ENCODE results near the gene AOC2. TPM values are rescaled to one million over a fixed set of nuclear protein-coding genes. Genes with fewer than 3 reads are reported as not detected.
"Not testable (repeated sequence)": the region's sequence is repeated elsewhere in the genome, so short reads cannot be mapped to it uniquely, and the experiment has no call there.

The AOC2 gene
- total RNA-seq, 6 experiments from 2014 or later: 0.20 to 0.78 (median 0.41) TPM

- DNase-seq: no peak
- no peaks in the 10 kb centered on the region for H3K36me3 Mint-ChIP-seq (ENCODE audit: low read depth)
- H3K27me3 Mint-ChIP-seq (ENCODE audit: insufficient read depth): peaks cover 24% of the 10 kb centered on the region
- H3K4me3 Mint-ChIP-seq: no peak overlapping the region
- peaks cover 32% of the 10 kb centered on the region for H3K4me1 Mint-ChIP-seq (ENCODE audit: low read depth)
- no peak overlapping the region for H3K27ac Mint-ChIP-seq
- TF ChIP-seq, protein P1, sequence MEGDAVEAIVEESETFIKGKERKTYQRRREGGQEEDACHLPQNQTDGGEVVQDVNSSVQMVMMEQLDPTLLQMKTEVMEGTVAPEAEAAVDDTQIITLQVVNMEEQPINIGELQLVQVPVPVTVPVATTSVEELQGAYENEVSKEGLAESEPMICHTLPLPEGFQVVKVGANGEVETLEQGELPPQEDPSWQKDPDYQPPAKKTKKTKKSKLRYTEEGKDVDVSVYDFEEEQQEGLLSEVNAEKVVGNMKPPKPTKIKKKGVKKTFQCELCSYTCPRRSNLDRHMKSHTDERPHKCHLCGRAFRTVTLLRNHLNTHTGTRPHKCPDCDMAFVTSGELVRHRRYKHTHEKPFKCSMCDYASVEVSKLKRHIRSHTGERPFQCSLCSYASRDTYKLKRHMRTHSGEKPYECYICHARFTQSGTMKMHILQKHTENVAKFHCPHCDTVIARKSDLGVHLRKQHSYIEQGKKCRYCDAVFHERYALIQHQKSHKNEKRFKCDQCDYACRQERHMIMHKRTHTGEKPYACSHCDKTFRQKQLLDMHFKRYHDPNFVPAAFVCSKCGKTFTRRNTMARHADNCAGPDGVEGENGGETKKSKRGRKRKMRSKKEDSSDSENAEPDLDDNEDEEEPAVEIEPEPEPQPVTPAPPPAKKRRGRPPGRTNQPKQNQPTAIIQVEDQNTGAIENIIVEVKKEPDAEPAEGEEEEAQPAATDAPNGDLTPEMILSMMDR (IDR thresholded peaks at IDR 0.05): no peak
- H3K9me3 Mint-ChIP-seq: no peaks in the 10 kb centered on the region
Measured at GRCh38 chr17:42893359-42893758, 49.0 kb downstream of the AOC2 start.

- DNase-seq: no peak
- H3K36me3 Mint-ChIP-seq (ENCODE audit: low read depth): no peaks in the 10 kb centered on the region
- H3K4me3 Mint-ChIP-seq: no peak overlapping the region
- TF ChIP-seq, protein P1 (IDR thresholded peaks at IDR 0.05): no peak
- H3K9me3 Mint-ChIP-seq: no peaks in the 10 kb centered on the region
- no peak overlapping the region for H3K27ac Mint-ChIP-seq
- peaks cover 17% of the 10 kb centered on the region for H3K27me3 Mint-ChIP-seq (ENCODE audit: insufficient read depth)
- peaks cover 32% of the 10 kb centered on the region for H3K4me1 Mint-ChIP-seq (ENCODE audit: low read depth)
Measured at GRCh38 chr17:42894283-42895184, 50.2 kb downstream of the AOC2 start.

- H3K27ac Mint-ChIP-seq: no peak overlapping the region
- peak; percentile 72 for DNase-seq
- TF ChIP-seq, protein P1 (IDR thresholded peaks at IDR 0.05): no peak
- H3K27me3 Mint-ChIP-seq (ENCODE audit: insufficient read depth): peaks cover 19% of the 10 kb centered on the region
- no peaks in the 10 kb centered on the region for H3K36me3 Mint-ChIP-seq (ENCODE audit: low read depth)
- H3K4me3 Mint-ChIP-seq: no peak overlapping the region
- H3K4me1 Mint-ChIP-seq (ENCODE audit: low read depth): peaks cover 32% of the 10 kb centered on the region
- no peaks in the 10 kb centered on the region for H3K9me3 Mint-ChIP-seq
Measured at GRCh38 chr17:42895185-42895555, 50.8 kb downstream of the AOC2 start.

DNA sequence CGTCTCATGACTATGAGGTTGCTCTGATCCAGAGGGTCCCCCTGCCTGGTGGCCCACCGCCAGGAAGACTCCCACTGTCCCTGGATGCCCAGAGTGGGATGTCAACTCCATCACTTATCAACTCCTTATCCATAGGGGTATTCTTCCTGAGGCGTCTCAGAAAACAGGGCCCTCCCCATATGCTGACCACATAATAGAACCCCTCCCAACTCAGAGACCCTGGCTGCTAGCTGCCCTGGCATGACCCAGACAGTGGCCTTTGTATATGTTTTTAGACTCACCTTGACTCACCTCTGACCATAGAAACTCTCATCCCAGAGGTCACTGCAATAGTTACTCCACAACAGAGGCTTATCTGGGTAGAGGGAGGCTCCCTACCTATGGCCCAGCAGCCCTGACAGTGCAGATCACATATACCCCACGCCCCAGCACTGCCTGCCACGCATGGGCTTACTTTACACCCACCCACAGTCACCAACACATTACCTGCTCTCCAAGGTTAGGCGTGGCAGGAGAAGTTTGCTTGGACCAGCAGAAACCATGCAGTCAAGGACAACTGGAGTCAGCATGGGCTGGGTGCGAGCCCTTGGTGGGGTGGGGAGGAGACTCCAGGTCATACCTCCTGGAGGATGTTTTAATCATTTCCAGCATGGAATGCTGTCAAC lies 53.9 kb downstream of the AOC2 start:
- Mint-ChIP-seq H3K27ac (no peak overlapping the region), H3K4me3 (no peak overlapping the region), H3K4me1 (ENCODE audit: low read depth) (peaks cover 23% of the 10 kb centered on the region), H3K36me3 (ENCODE audit: low read depth) (no peaks in the 10 kb centered on the region), H3K27me3 (ENCODE audit: insufficient read depth) (peaks cover 32% of the 10 kb centered on the region), H3K9me3 (no peaks in the 10 kb centered on the region)
- TF ChIP-seq, protein P1 (IDR thresholded peaks at IDR 0.05): no peak
- DNase-seq: no peak

DNA sequence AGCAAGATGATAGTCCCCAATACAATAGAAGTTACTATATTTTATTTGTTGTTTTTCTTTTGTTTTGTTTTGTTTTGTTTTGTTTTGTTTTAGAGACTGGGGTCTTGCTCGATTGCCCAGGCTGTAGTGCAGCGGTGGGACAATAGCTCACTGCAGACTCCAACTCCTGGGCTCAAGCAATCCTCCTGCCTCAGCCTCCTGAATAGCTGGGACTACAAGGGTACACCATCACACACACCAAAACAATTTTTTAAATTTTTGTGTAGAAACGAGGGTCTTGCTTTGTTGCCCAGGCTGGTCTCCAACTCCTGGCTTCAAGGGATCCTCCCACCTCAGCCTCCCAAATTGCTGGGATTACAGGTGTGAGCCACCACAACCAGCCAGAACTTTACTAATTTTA lies 55.6 kb downstream of the AOC2 start:
- H3K4me1 Mint-ChIP-seq (ENCODE audit: low read depth); DNase-seq; H3K4me3 Mint-ChIP-seq; H3K27ac Mint-ChIP-seq; H3K9me3 Mint-ChIP-seq; H3K36me3 Mint-ChIP-seq (ENCODE audit: low read depth): not testable (repeated sequence)
- H3K27me3 Mint-ChIP-seq (ENCODE audit: insufficient read depth): peaks cover 36% of the 10 kb centered on the region

Small RNA genes lying within 50 kb of the gene (microRNA-seq; reads per million reads assigned to microRNA genes)
- 3.1 reads per million for gene MIR6781

Other genes starting within 250 kb of the AOC2 start
- 10 to 100 TPM; 42.5 to 61.1 (median 48.9) TPM for gene RETREG3, start 235.2 kb upstream of the AOC2 start, total RNA-seq (2021; fragmentation: NEBNext Ultra II Directional; extraction: Animal tissue kit (Norgen Biotek cat#: 25700))
- gene TUBG1, start 234.9 kb upstream of the AOC2 start, total RNA-seq (2021; fragmentation: NEBNext Ultra II Directional; extraction: Animal tissue kit (Norgen Biotek cat#: 25700)): 100 to 1,000 TPM in 5 of 6 experiments, 10 to 100 TPM in 1; 85.5 to 127 (median 112) TPM
- 10 to 100 TPM; 15.2 to 17.3 (median 16.9) TPM for gene TUBG2, start 185.3 kb upstream of the AOC2 start, total RNA-seq (2021; fragmentation: NEBNext Ultra II Directional; extraction: Animal tissue kit (Norgen Biotek cat#: 25700))
- 10 to 100 TPM; 16.4 to 22.4 (median 19.1) TPM for gene PLEKHH3, start 167.6 kb upstream of the AOC2 start, total RNA-seq (2021; fragmentation: NEBNext Ultra II Directional; extraction: Animal tissue kit (Norgen Biotek cat#: 25700))
- gene CCR10, start 162.7 kb upstream of the AOC2 start, total RNA-seq (2021; fragmentation: NEBNext Ultra II Directional; extraction: Animal tissue kit (Norgen Biotek cat#: 25700)): 1 to 10 TPM; 1.7 to 2.9 (median 2.2) TPM
- 10 to 100 TPM; 26.0 to 43.7 (median 37.7) TPM for gene CNTNAP1, start 162.0 kb upstream of the AOC2 start, total RNA-seq (2021; fragmentation: NEBNext Ultra II Directional; extraction: Animal tissue kit (Norgen Biotek cat#: 25700))
- gene EZH1, start 99.5 kb upstream of the AOC2 start, total RNA-seq (2021; fragmentation: NEBNext Ultra II Directional; extraction: Animal tissue kit (Norgen Biotek cat#: 25700)): 10 to 100 TPM; 18.3 to 21.2 (median 19.2) TPM
- 1 to 10 TPM in 3 of 6 experiments, under 1 TPM in 3; 0.40 to 1.3 (median 0.80) TPM for gene RAMP2, start 83.4 kb upstream of the AOC2 start, total RNA-seq (2021; fragmentation: NEBNext Ultra II Directional; extraction: Animal tissue kit (Norgen Biotek cat#: 25700))
- gene VPS25, start 71.1 kb upstream of the AOC2 start, total RNA-seq (2021; fragmentation: NEBNext Ultra II Directional; extraction: Animal tissue kit (Norgen Biotek cat#: 25700)): 10 to 100 TPM; 79.3 to 94.5 (median 90.5) TPM
- 10 to 100 TPM; 22.2 to 33.0 (median 24.3) TPM for gene WNK4, start 64.0 kb upstream of the AOC2 start, total RNA-seq (2021; fragmentation: NEBNext Ultra II Directional; extraction: Animal tissue kit (Norgen Biotek cat#: 25700))
- gene COA3, start 45.9 kb upstream of the AOC2 start, total RNA-seq (2021; fragmentation: NEBNext Ultra II Directional; extraction: Animal tissue kit (Norgen Biotek cat#: 25700)): 10 to 100 TPM; 52.8 to 67.3 (median 61.1) TPM
- under 1 TPM in 1 of 6 experiments, not detected in 5; 0.19 TPM for gene CNTD1, start 45.7 kb upstream of the AOC2 start, total RNA-seq (2021; fragmentation: NEBNext Ultra II Directional; extraction: Animal tissue kit (Norgen Biotek cat#: 25700))
- gene BECN1, start 20.3 kb upstream of the AOC2 start, total RNA-seq (2021; fragmentation: NEBNext Ultra II Directional; extraction: Animal tissue kit (Norgen Biotek cat#: 25700)): 100 to 1,000 TPM in 3 of 6 experiments, 10 to 100 TPM in 3; 95.6 to 113 (median 99.9) TPM
- gene PSME3, start 11.2 kb upstream of the AOC2 start, total RNA-seq (2021; fragmentation: NEBNext Ultra II Directional; extraction: Animal tissue kit (Norgen Biotek cat#: 25700)): 100 to 1,000 TPM; 153 to 184 (median 162) TPM
- gene AOC3, start 6.6 kb downstream of the AOC2 start, total RNA-seq (2021; fragmentation: NEBNext Ultra II Directional; extraction: Animal tissue kit (Norgen Biotek cat#: 25700)): under 1 TPM in 4 of 6 experiments, not detected in 2; 0.05 to 0.14 (median 0.06) TPM
- gene G6PC1, start 56.2 kb downstream of the AOC2 start, total RNA-seq (2021; fragmentation: NEBNext Ultra II Directional; extraction: Animal tissue kit (Norgen Biotek cat#: 25700)): not detected
- 10 to 100 TPM; 42.5 to 54.5 (median 47.1) TPM for gene AARSD1, start 119.9 kb downstream of the AOC2 start, total RNA-seq (2021; fragmentation: NEBNext Ultra II Directional; extraction: Animal tissue kit (Norgen Biotek cat#: 25700))
- gene PTGES3L, start 135.5 kb downstream of the AOC2 start, total RNA-seq (2021; fragmentation: NEBNext Ultra II Directional; extraction: Animal tissue kit (Norgen Biotek cat#: 25700)): 1 to 10 TPM in 4 of 6 experiments, under 1 TPM in 2; 0.87 to 1.3 (median 1.1) TPM
- gene RUNDC1, start 136.0 kb downstream of the AOC2 start, total RNA-seq (2021; fragmentation: NEBNext Ultra II Directional; extraction: Animal tissue kit (Norgen Biotek cat#: 25700)): 10 to 100 TPM in 5 of 6 experiments, 1 to 10 TPM in 1; 9.9 to 14.6 (median 10.3) TPM
- gene RPL27, start 153.8 kb downstream of the AOC2 start, total RNA-seq (2021; fragmentation: NEBNext Ultra II Directional; extraction: Animal tissue kit (Norgen Biotek cat#: 25700)): 1,000 to 10,000 TPM; 1,047 to 1,349 (median 1,243) TPM
- 10 to 100 TPM in 4 of 6 experiments, 1 to 10 TPM in 2; 6.3 to 22.4 (median 18.8) TPM for gene IFI35, start 162.2 kb downstream of the AOC2 start, total RNA-seq (2021; fragmentation: NEBNext Ultra II Directional; extraction: Animal tissue kit (Norgen Biotek cat#: 25700))
- gene VAT1, start 177.8 kb downstream of the AOC2 start, total RNA-seq (2021; fragmentation: NEBNext Ultra II Directional; extraction: Animal tissue kit (Norgen Biotek cat#: 25700)): 100 to 1,000 TPM; 150 to 274 (median 244) TPM
- under 1 TPM; 0.14 to 0.43 (median 0.37) TPM for gene RND2, start 180.7 kb downstream of the AOC2 start, total RNA-seq (2021; fragmentation: NEBNext Ultra II Directional; extraction: Animal tissue kit (Norgen Biotek cat#: 25700))